HCT116 (cell line): ENCODE data around the gene PTPN1. TPM values are rescaled to one million over a fixed set of nuclear protein-coding genes. Genes with fewer than 3 reads are reported as not detected.

ENCODE experiments used
- ATAC-seq: fragments of 200-7000 bp; cut with Tn5 transposase; 2 replicates; pipeline ENCODE4 v1.9.1; 2020; ENCODE audit warnings: mild to moderate bottlenecking, moderate library complexity
- BruUV-seq: library from RNA; stranded (reverse); fragments of 400-500 nt; replicated peaks from 2 replicates; lab custom pipeline; 2021; lab: Mats Ljungman, UMichigan
- CTCF ChIA-PET: fragments of 300-600 bp; sonication (Branson Sonifier 250); formaldehyde crosslinking; loops from one replicate; lab custom pipeline; 2021; ENCODE audit warnings: antibody characterized with exemption; lab: Charles Lee
- POLR2A ChIA-PET: fragments of 300-600, 350-600 bp; sonication (Branson Sonifier 250); formaldehyde crosslinking; loops from one replicate; lab custom pipeline; 2021; ENCODE audit warnings: antibody characterized with exemption; lab: Charles Lee
- RAD21 ChIA-PET, 2 experiments: fragments of 300-600 bp; sonication (Branson Sonifier 250); formaldehyde crosslinking; loops; one replicate each; lab custom pipeline; 2023; ENCODE audit warnings: low total read pairs in 2 of 2; ENCODE audit not compliant: uncharacterized antibody in 2 of 2, unreplicated experiment in 2 of 2, low non-redundant PET in 1 of 2; lab: Charles Lee
- DNase-seq: peaks from one replicate; pipeline ENCODE4 v3.0.0-alpha.2; 2010; ENCODE audit warnings: low read depth, low spot score
- H2AFZ ChIP-seq: fragments of 200-600 bp; shearing (Covaris generic), sonication (generic); 2 replicates; pipeline ENCODE4 v1.6.1; 2017; ENCODE audit warnings: low read depth, mixed run types, mixed read lengths, antibody characterized with exemption, low read length; ENCODE audit not compliant: poor library complexity, severe bottlenecking
- H3K27ac ChIP-seq: 2 replicates; pipeline ENCODE4 v1.5.1; 2012; ENCODE audit warnings: low read depth, low read length
- H3K27me3 ChIP-seq: fragments of 200-600 bp; sonication (generic); 2 replicates; pipeline ENCODE4 v1.6.1; 2016; ENCODE audit warnings: mixed run types, low read length, mixed read lengths; ENCODE audit not compliant: insufficient read depth
- H3K36me3 ChIP-seq, 2 experiments: fragments of 200-500 bp in 1 of 2; fragments of 200-600 bp in 1 of 2; sonication (Bioruptor generic) in 1 of 2; sonication (generic) in 1 of 2; 2 replicates each; pipeline versions ENCODE4 v1.5.1 to v1.6.1; 2014 to 2016; ENCODE audit warnings: low read length in 2 of 2, inconsistent platforms in 1 of 2, mixed read lengths in 1 of 2, mixed run types in 1 of 2; ENCODE audit not compliant: insufficient read depth in 2 of 2, control insufficient read depth in 1 of 2
- H3K4me1 ChIP-seq, 2 experiments: fragments of 200-600 bp in 1 of 2; sonication (generic) in 1 of 2; 2 replicates each; pipeline versions ENCODE4 v1.5.1 to v1.6.1; 2012 to 2017; ENCODE audit warnings: low read length in 2 of 2, inconsistent platforms in 1 of 2, mild to moderate bottlenecking in 1 of 2, mixed read lengths in 1 of 2, mixed run types in 1 of 2, moderate library complexity in 1 of 2; ENCODE audit not compliant: insufficient read depth in 2 of 2, control insufficient read depth in 1 of 2
- H3K4me2 ChIP-seq: fragments of 200-600 bp; sonication (generic); 2 replicates; pipeline ENCODE4 v1.6.1; 2017; ENCODE audit warnings: mixed run types, low read length, mixed read lengths
- H3K4me3 ChIP-seq, 2 experiments: fragments of 200-600 bp in 1 of 2; sonication (generic) in 1 of 2; replicated peaks in 1 of 2; 2 replicates each; pipeline ENCODE4 v1.5.1; 2011 to 2016; ENCODE audit warnings: low read length in 2 of 2, control low read depth in 1 of 2, low read depth in 1 of 2, mild to moderate bottlenecking in 1 of 2, mixed read lengths in 1 of 2, mixed run types in 1 of 2
- H3K79me2 ChIP-seq: fragments of 200-600 bp; sonication (generic); 2 replicates; pipeline ENCODE4 v1.6.1; 2017; ENCODE audit warnings: mild to moderate bottlenecking, mixed run types, low read length, moderate library complexity, mixed read lengths; ENCODE audit not compliant: insufficient read depth
- H3K9ac ChIP-seq: fragments of 200-600 bp; sonication (generic); 2 replicates; pipeline ENCODE4 v1.6.1; 2016; ENCODE audit warnings: low read length, mixed read lengths
- H3K9me2 ChIP-seq: fragments of 200-600 bp; sonication (generic), shearing (Covaris generic); 2 replicates; pipeline ENCODE4 v1.6.1; 2017; ENCODE audit warnings: mixed run types, mild to moderate bottlenecking, moderate library complexity; ENCODE audit not compliant: insufficient read depth
- H3K9me3 ChIP-seq, 2 experiments: fragments of 200-500 bp in 1 of 2; fragments of 200-600 bp in 1 of 2; sonication (Bioruptor generic) in 1 of 2; sonication (generic) in 1 of 2; 2 replicates each; pipeline ENCODE4 v1.6.1; 2014 to 2017; ENCODE audit warnings: low read length in 2 of 2, mixed read lengths in 2 of 2, inconsistent platforms in 1 of 2, low read depth in 1 of 2, mild to moderate bottlenecking in 1 of 2, mixed run types in 1 of 2, moderate library complexity in 1 of 2; ENCODE audit not compliant: control insufficient read depth in 1 of 2, insufficient read depth in 1 of 2
- H4K20me1 ChIP-seq: fragments of 200-600 bp; sonication (generic), shearing (Covaris generic); 2 replicates; pipeline ENCODE4 v1.6.1; 2017; ENCODE audit warnings: mixed run types, mild to moderate bottlenecking, moderate library complexity; ENCODE audit not compliant: insufficient read depth
- ATF3 ChIP-seq: IDR thresholded peaks from 2 replicates; pipeline ENCODE4 v1.6.1; 2012
- CBX3 ChIP-seq: IDR thresholded peaks from 2 replicates; pipeline ENCODE4 v1.6.1; 2012; ENCODE audit warnings: low read depth
- EZH2 ChIP-seq: fragments of 200-600 bp; sonication (generic); IDR thresholded peaks from 2 replicates; pipeline ENCODE4 v1.6.1; 2017; ENCODE audit warnings: antibody characterized with exemption, mixed run types
- EZH2phosphoT487 ChIP-seq: fragments of 200-600 bp; IDR thresholded peaks from 2 replicates; pipeline ENCODE4 v1.6.1; 2018; ENCODE audit warnings: antibody characterized with exemption, borderline replicate concordance
- FOSL1 ChIP-seq: IDR thresholded peaks from 2 replicates; pipeline ENCODE4 v1.6.1; 2012; ENCODE audit warnings: low read depth
- MAX ChIP-seq: IDR thresholded peaks from 2 replicates; pipeline ENCODE4 v1.6.1; 2012
- POLR2AphosphoS5 ChIP-seq: IDR thresholded peaks from 2 replicates; pipeline ENCODE4 v1.6.1; 2011; ENCODE audit warnings: mild to moderate bottlenecking, low read depth, low read length, moderate library complexity
- SIN3A ChIP-seq: IDR thresholded peaks from 2 replicates; pipeline ENCODE4 v1.6.1; 2012; ENCODE audit warnings: low read depth
- SP1 ChIP-seq: IDR thresholded peaks from 2 replicates; pipeline ENCODE4 v1.6.1; 2012; ENCODE audit warnings: low read depth
- TCF7L2 ChIP-seq: IDR thresholded peaks from 2 replicates; pipeline ENCODE4 v1.7.0; 2011; ENCODE audit warnings: borderline replicate concordance, inconsistent platforms; ENCODE audit not compliant: insufficient read depth, insufficient read length; ENCODE audit errors: extremely low read depth
- ZBTB33 ChIP-seq: IDR thresholded peaks from 2 replicates; pipeline ENCODE4 v1.6.1; 2011; ENCODE audit warnings: mild to moderate bottlenecking, low read length, moderate library complexity; ENCODE audit not compliant: insufficient replicate concordance; ENCODE audit errors: extremely low read depth
- ZNF274 ChIP-seq: fragments of 200-500 bp; sonication (Bioruptor generic); IDR thresholded peaks from 2 replicates; pipeline ENCODE4 v1.6.1; 2014; ENCODE audit warnings: mild to moderate bottlenecking, low read depth, low read length, inconsistent platforms
- intact Hi-C: fragments of 100-400 bp; cut with micrococcal nuclease; formaldehyde crosslinking; loops from 2 replicates; pipeline ENCODE4 v1.10.0; 2022
- total RNA-seq: library from RNA; stranded (reverse); gene quantifications from one replicate; pipeline ENCODE4 v1.2.1, GENCODE V29; 2021; ENCODE audit not compliant: unreplicated experiment

The PTPN1 gene
- total RNA-seq, 1 experiment from 2014 or later: 47.5 TPM

DNA sequence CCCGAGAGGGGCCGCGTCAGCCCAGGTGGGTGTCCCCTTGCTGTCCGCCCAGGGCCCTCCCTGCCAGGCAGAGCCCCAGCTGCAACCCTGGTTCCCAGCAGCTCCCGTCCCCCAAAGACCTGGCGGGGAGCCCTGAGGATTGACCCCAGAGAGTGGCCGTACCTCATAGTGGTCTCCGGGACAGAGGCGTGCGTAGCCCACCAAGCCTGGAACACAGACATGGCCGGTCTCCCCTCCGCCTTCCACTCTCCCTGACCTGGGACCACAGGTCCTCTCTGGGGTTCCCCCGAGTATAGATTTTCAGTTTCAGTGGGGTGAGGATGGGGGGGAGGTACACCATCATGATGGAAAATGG, 98.5 kb downstream of the PTPN1 start:
- RAD21 ChIA-PET: no interaction called here
- no peak overlapping the region for H2AFZ ChIP-seq
- no peak overlapping the region for H3K27ac ChIP-seq
- CTCF ChIA-PET: no interaction called here
- H3K9ac ChIP-seq: no peak overlapping the region
- no peak overlapping the region for H3K4me3 ChIP-seq
- DNase-seq: no peak
- H3K9me2 ChIP-seq: no peaks in the 10 kb centered on the region
- H3K9me3 ChIP-seq: no peaks in the 10 kb centered on the region
- ATAC-seq: no peak
- no TSS peak for BruUV-seq
- peaks cover 0 to 8% of the 10 kb centered on the region in 2 experiments; a peak in 1 of 4 replicates for H3K4me1 ChIP-seq
- intact Hi-C loops: no loop called here
- H4K20me1 ChIP-seq: no peaks in the 10 kb centered on the region
- H3K27me3 ChIP-seq: no peaks in the 10 kb centered on the region
- TF ChIP-seq ZBTB33 (no peak), POLR2AphosphoS5 (no peak), FOSL1 (no peak), SIN3A (no peak), MAX (no peak), CBX3 (no peak), SP1 (no peak), TCF7L2 (no peak), ATF3 (no peak), EZH2 (no peak), ZNF274 (no peak), EZH2phosphoT487 (no peak)
- H3K79me2 ChIP-seq: no peaks in the 10 kb centered on the region
- no peaks in the 10 kb centered on the region for H3K36me3 ChIP-seq
- POLR2A ChIA-PET: no interaction called here
- H3K4me2 ChIP-seq: no peak overlapping the region
